GM12878 (cell line): ENCODE measurements around the gene POU2AF1. TPM values are rescaled to one million over a fixed set of nuclear protein-coding genes. Genes with fewer than 3 reads are reported as not detected.

Source experiments
- ATAC-seq: fragments of 200-7000 bp; cut with Tn5 transposase; 3 replicates; pipeline ENCODE4 v1.9.1; 2020; ENCODE audit warnings: mild to moderate bottlenecking, moderate library complexity
- BruUV-seq: library from RNA; stranded (reverse); fragments of 400-500 nt; replicated peaks from 2 replicates; lab custom pipeline; 2021; lab: Mats Ljungman, UMichigan
- CTCF ChIA-PET: fragments of 300-600 bp; sonication (Branson Sonifier 250); formaldehyde crosslinking; extraction: SDS; loops from one replicate; lab custom pipeline; 2021; ENCODE audit warnings: inconsistent platforms; lab: Yijun Ruan, JAX
- POLR2A ChIA-PET: fragments of 350-600 bp; formaldehyde crosslinking; extraction: SDS; loops from one replicate; lab custom pipeline; 2021; ENCODE audit warnings: inconsistent platforms; lab: Charles Lee
- RAD21 ChIA-PET: fragments of 300-600 bp; sonication (Branson Sonifier 250); formaldehyde crosslinking; loops from one replicate; lab custom pipeline; 2023; ENCODE audit warnings: antibody characterized with exemption; ENCODE audit not compliant: unreplicated experiment; lab: Charles Lee
- SMC1A ChIA-PET: fragments of 300-600 bp; sonication (Branson Sonifier 250); formaldehyde crosslinking; loops from one replicate; lab custom pipeline; 2023; ENCODE audit not compliant: unreplicated experiment, uncharacterized antibody; lab: Charles Lee
- DNase-seq: peaks from one replicate; pipeline ENCODE4 v3.0.0-alpha.2; 2011; ENCODE audit warnings: low read depth, low spot score
- FAIRE-seq: peaks from 3 replicates; lab custom pipeline; 2011; peaks lifted over from hg19 to GRCh38; lab: Jason Lieb, UNC
- H2AFZ ChIP-seq: 2 replicates; pipeline ENCODE4 v1.6.0; 2011; ENCODE audit warnings: low read depth, low read length, control low read depth; ENCODE audit not compliant: control insufficient read depth
- H3K27ac ChIP-seq: 2 replicates; pipeline ENCODE4 v1.5.1; 2011; ENCODE audit warnings: control low read depth; ENCODE audit not compliant: control insufficient read depth, insufficient read depth
- H3K27me3 ChIP-seq, 2 experiments: replicated peaks in 1 of 2; 2 replicates each; pipeline versions ENCODE4 v1.6.0 to v1.6.1; 2011; ENCODE audit warnings: low read length in 1 of 2; ENCODE audit not compliant: control insufficient read depth in 2 of 2, insufficient read depth in 2 of 2
- H3K36me3 ChIP-seq, 2 experiments: 2 replicates each; pipeline ENCODE4 v1.5.1; 2011; ENCODE audit warnings: low read length in 1 of 2; ENCODE audit not compliant: control insufficient read depth in 2 of 2, insufficient read depth in 2 of 2
- H3K4me1 ChIP-seq: 2 replicates; pipeline ENCODE4 v1.6.1; 2011; ENCODE audit warnings: mild to moderate bottlenecking, low read length, moderate library complexity, mixed read lengths; ENCODE audit not compliant: control insufficient read depth, insufficient read depth
- H3K4me2 ChIP-seq: 2 replicates; pipeline ENCODE4 v1.6.0; 2011; ENCODE audit warnings: control low read depth; ENCODE audit not compliant: control insufficient read depth, insufficient read depth
- H3K4me3 ChIP-seq: fragments of 200-600 bp; sonication (generic); 2 replicates; pipeline ENCODE4 v1.5.1; 2016
- H3K79me2 ChIP-seq: 2 replicates; pipeline ENCODE4 v1.6.0; 2011; ENCODE audit warnings: low read length; ENCODE audit not compliant: control insufficient read depth, insufficient read depth
- H3K9ac ChIP-seq: 2 replicates; pipeline ENCODE4 v1.8.0; 2011; ENCODE audit warnings: low read length, control low read depth, mixed read lengths; ENCODE audit not compliant: control insufficient read depth, insufficient read depth
- H3K9me3 ChIP-seq: replicated peaks from 3 replicates; pipeline ENCODE4 v1.5.1; 2011; ENCODE audit warnings: mild to moderate bottlenecking, low read length; ENCODE audit not compliant: control insufficient read depth, insufficient read depth
- H4K20me1 ChIP-seq: 2 replicates; pipeline ENCODE4 v1.6.0; 2011; ENCODE audit not compliant: control insufficient read depth, insufficient read depth
- CREM ChIP-seq: IDR thresholded peaks from 2 replicates; pipeline ENCODE4 v1.6.1; 2014; ENCODE audit warnings: antibody characterized with exemption, low read depth
- ESRRA ChIP-seq: IDR thresholded peaks from 2 replicates; pipeline ENCODE4 v1.6.1; 2012; ENCODE audit warnings: mild to moderate bottlenecking, low read length, improper control_type of control experiment
- FOS ChIP-seq: IDR thresholded peaks from 3 replicates; pipeline ENCODE4 v1.6.1; 2011; ENCODE audit warnings: borderline replicate concordance; ENCODE audit not compliant: insufficient read length; ENCODE audit errors: extremely low read depth
- FOXK2 ChIP-seq: fragments of 450-650 bp; IDR thresholded peaks from 2 replicates; pipeline ENCODE4 v1.6.1; 2017; ENCODE audit warnings: mild to moderate bottlenecking, moderate library complexity
- IKZF1 ChIP-seq: fragments of 450-650 bp; conservative IDR thresholded peaks from 2 replicates; pipeline ENCODE4 v1.6.1; 2017; ENCODE audit warnings: antibody characterized with exemption, mild to moderate bottlenecking
- IRF3 ChIP-seq: fragments of 450-650 bp; IDR thresholded peaks from 2 replicates; pipeline ENCODE4 v1.6.1; 2014; ENCODE audit warnings: mild to moderate bottlenecking
- JUND ChIP-seq: IDR thresholded peaks from 2 replicates; pipeline ENCODE4 v1.6.1; 2012; ENCODE audit warnings: low read depth, mild to moderate bottlenecking, low read length, improper control_type of control experiment, moderate library complexity
- MYC ChIP-seq: IDR thresholded peaks from 2 replicates; pipeline ENCODE4 v1.6.1; 2011; ENCODE audit warnings: mild to moderate bottlenecking, low read length, moderate library complexity, inconsistent platforms; ENCODE audit not compliant: insufficient read depth, insufficient replicate concordance, insufficient read length, severe bottlenecking
- POLR2A ChIP-seq: IDR thresholded peaks from 2 replicates; pipeline ENCODE4 v1.6.1; 2011; ENCODE audit warnings: low read depth, mild to moderate bottlenecking, low read length
- RCOR1 ChIP-seq: conservative IDR thresholded peaks from 2 replicates; pipeline ENCODE4 v1.6.1; 2012; ENCODE audit warnings: low read depth, low read length, improper control_type of control experiment
- RELA ChIP-seq: fragments of 450-650 bp; IDR thresholded peaks from 2 replicates; pipeline ENCODE4 v1.8.0; 2014; ENCODE audit warnings: borderline replicate concordance; ENCODE audit not compliant: partially characterized antibody
- SP1 ChIP-seq: IDR thresholded peaks from one replicate; pipeline ENCODE4 v1.6.1; 2011; ENCODE audit warnings: low read depth, low read length
- SPI1 ChIP-seq: IDR thresholded peaks from 2 replicates; pipeline ENCODE4 v1.6.1; 2011; ENCODE audit warnings: low read depth, mild to moderate bottlenecking, low read length, moderate library complexity, borderline replicate concordance; ENCODE audit not compliant: insufficient read depth
- STAT3 ChIP-seq: IDR thresholded peaks from 2 replicates; pipeline ENCODE4 v1.6.1; 2011; ENCODE audit warnings: low read depth, low read length, improper control_type of control experiment
- ZNF217 ChIP-seq: fragments of 450-650 bp; IDR thresholded peaks from 2 replicates; pipeline ENCODE4 v1.6.1; 2017; ENCODE audit warnings: antibody characterized with exemption, mild to moderate bottlenecking
- WGBS: methylation state at CpG from one replicate; pipeline ENCODE4 v1.1.6; 2016; ENCODE audit warnings: low lambda C conversion rate; ENCODE audit not compliant: insufficient replicate concordance, insufficient coverage; ENCODE audit errors: missing lambda C conversion rate; 5-methylcytosine and 5-hydroxymethylcytosine counted together
- in situ Hi-C: fragments of 300-500 bp; cut with MboI; formaldehyde crosslinking; loops from 9 replicates; pipeline ENCODE4 v1.14.3; 2018; ENCODE audit warnings: mixed read lengths
- intact Hi-C: fragments of 100-400 bp; cut with micrococcal nuclease; formaldehyde crosslinking; loops from one replicate; pipeline ENCODE4 v1.14.2; 2022; ENCODE audit not compliant: unreplicated experiment
- polyA plus RNA-seq, 11 experiments: library from polyadenylated mRNA; depleted of rRNA in 4 of 11; unstranded in 6 of 11; stranded (reverse) in 5 of 11; fragments of >200 nt; fragmentation: Nextera tagmentation in 4 of 11; fragmentation: Illumina TruSeq in 1 of 11; extraction: Ambion mirVana in 4 of 11; extraction: Trizol in 1 of 11; gene quantifications; 1 replicate in 1 of 11; 2 replicates in 10 of 11; pipeline versions ENCODE4 v1.2.1 to v1.2.3, GENCODE V29; 2011 to 2016; ENCODE audit warnings: inconsistent platforms in 2 of 11, missing spikeins in 2 of 11, low read depth in 1 of 11
- total RNA-seq, 4 experiments: library from RNA; depleted of rRNA in 3 of 4; stranded (reverse); fragments of >200 nt in 3 of 4; fragmentation: Illumina TruSeq in 1 of 4; extraction: Trizol in 1 of 4; gene quantifications; 2 replicates each; pipeline versions ENCODE4 v1.2.1 to v1.2.3, GENCODE V29; 2013 to 2021
- TF ChIP-seq, protein P1 (sequence below): fragments of 450-650 bp; IDR thresholded peaks from 2 replicates; pipeline ENCODE4 v1.6.1; 2017; ENCODE audit warnings: borderline replicate concordance

The POU2AF1 gene
- total and polyA plus RNA-seq, 10 of the 15 experiments (the other 5 are each of a cell fraction or from before 2014, with no cell fraction given): 13.1 to 169 (median 75.5) TPM

DNA sequence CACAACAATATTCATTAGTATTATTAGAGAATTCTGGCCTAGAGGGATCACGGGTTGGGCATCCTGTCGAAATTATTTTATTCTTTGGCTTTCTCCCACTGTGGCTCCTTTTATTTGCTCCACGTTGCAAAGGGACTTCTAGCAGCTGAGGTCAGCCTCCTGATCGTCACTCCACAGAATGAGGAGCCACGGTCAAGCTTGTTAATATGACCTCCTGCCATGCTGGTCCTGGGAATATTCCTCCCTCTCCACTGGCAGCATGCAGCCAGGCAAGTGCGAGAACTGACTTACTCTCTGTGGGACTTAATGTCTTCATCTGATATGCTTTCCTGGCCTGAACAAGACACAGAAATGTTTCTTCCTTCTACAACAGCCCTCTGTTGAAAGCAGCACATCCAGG, 59.8 kb downstream of the POU2AF1 start:
- H2AFZ ChIP-seq: no peak overlapping the region
- peaks cover 0 to 2% of the 10 kb centered on the region in 2 experiments; a peak in 2 of 4 replicates for H3K27me3 ChIP-seq
- ChIA-PET POLR2A (no interaction called here), SMC1A (no interaction called here), CTCF (interaction anchor here (0.9 to 1.2 kb wide), 2 partner anchors 7 to 22 kb away, joined by 3 read pairs; no protein-coding TSS in a partner anchor), RAD21 (no interaction called here)
- H3K4me2 ChIP-seq: no peak overlapping the region
- no peak overlapping the region for H3K27ac ChIP-seq
- no peaks in the 10 kb centered on the region for H3K9me3 ChIP-seq
- no TSS peak for BruUV-seq
- ATAC-seq (no peak), FAIRE-seq (no peak), DNase-seq (no peak)
- in situ Hi-C loops (no loop called here), intact Hi-C loops (no loop called here)
- 50% methylated on average over 6 of the region's 6 CpGs for WGBS
- no peaks in the 10 kb centered on the region for H3K4me1 ChIP-seq
- TF ChIP-seq RCOR1: no peak
- TF ChIP-seq IKZF1: no peak
- H3K9ac ChIP-seq: no peak overlapping the region
- H3K79me2 ChIP-seq: no peaks in the 10 kb centered on the region
- H3K36me3 ChIP-seq: no peaks in the 10 kb centered on the region
- H4K20me1 ChIP-seq: no peaks in the 10 kb centered on the region; the same call in 1 of the 2 replicates
- no peak overlapping the region for H3K4me3 ChIP-seq

- ChIA-PET CTCF (interaction anchor here (1.1 to 1.7 kb wide), 3 partner anchors 8 to 138 kb away, joined by 3 read pairs; no protein-coding TSS in a partner anchor), SMC1A (no interaction called here), RAD21 (interaction anchor here (0.5 kb wide), 1 partner anchor 29 kb away, joined by 3 read pairs; no protein-coding TSS in a partner anchor), POLR2A (no interaction called here)
- Histone ChIP-seq H2AFZ (no peak overlapping the region), H3K9ac (no peak overlapping the region), H3K4me2 (no peak overlapping the region), H3K27me3 (no peaks in the 10 kb centered on the region; a peak in 1 of 4 replicates), H3K4me1 (no peaks in the 10 kb centered on the region), H3K36me3 (no peaks in the 10 kb centered on the region), H4K20me1 (no peaks in the 10 kb centered on the region), H3K4me3 (no peak overlapping the region), H3K79me2 (no peaks in the 10 kb centered on the region), H3K27ac (no peak overlapping the region), H3K9me3 (no peaks in the 10 kb centered on the region)
- BruUV-seq: no TSS peak
- no peak for ATAC-seq
- no peak for DNase-seq
- intact Hi-C loops: no loop called here
- FAIRE-seq: no peak
- WGBS: 5% methylated on average over 1 of the region's 1 CpG
- in situ Hi-C loops: no loop called here
- TF ChIP-seq CREM (no peak), MYC (no peak), SP1 (no peak), SPI1 (no peak), FOXK2 (no peak), STAT3 (no peak), FOS (no peak), RELA (no peak), JUND (no peak), IRF3 (no peak), ESRRA (no peak), ZNF217 (no peak), POLR2A (no peak)
- TF ChIP-seq, protein P1, sequence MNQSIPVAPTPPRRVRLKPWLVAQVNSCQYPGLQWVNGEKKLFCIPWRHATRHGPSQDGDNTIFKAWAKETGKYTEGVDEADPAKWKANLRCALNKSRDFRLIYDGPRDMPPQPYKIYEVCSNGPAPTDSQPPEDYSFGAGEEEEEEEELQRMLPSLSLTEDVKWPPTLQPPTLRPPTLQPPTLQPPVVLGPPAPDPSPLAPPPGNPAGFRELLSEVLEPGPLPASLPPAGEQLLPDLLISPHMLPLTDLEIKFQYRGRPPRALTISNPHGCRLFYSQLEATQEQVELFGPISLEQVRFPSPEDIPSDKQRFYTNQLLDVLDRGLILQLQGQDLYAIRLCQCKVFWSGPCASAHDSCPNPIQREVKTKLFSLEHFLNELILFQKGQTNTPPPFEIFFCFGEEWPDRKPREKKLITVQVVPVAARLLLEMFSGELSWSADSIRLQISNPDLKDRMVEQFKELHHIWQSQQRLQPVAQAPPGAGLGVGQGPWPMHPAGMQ: no peak
Measured at GRCh38 chr11:111312076-111312475, 67.0 kb downstream of the POU2AF1 start.
